Uterus (tissue), 2 donors: ENCODE measurements around the gene SLC38A5.

Experiments used
- CTCF ChIP-seq, 4 experiments: fragments of 200-600 bp in 2 of 4; fragments of 450-650 bp in 2 of 4; sonication (generic) in 2 of 4; IDR thresholded peaks; one replicate each; pipeline ENCODE4 v1.5.1; 2016 to 2019; ENCODE audit warnings: antibody characterized with exemption in 4 of 4, mild to moderate bottlenecking in 2 of 4, moderate library complexity in 1 of 4
- POLR2A ChIP-seq, 2 donors: fragments of 450-650 bp; IDR thresholded peaks; one replicate each; pipeline ENCODE4 v1.6.1; 2016; ENCODE audit warnings: antibody characterized with exemption in 2 of 2, mild to moderate bottlenecking in 1 of 2, moderate library complexity in 1 of 2

GRCh38 chrX:48514126-48514806 is 44.2 kb upstream of the SLC38A5 start:
- TF ChIP-seq CTCF (IDR thresholded peaks at IDR 0.05) (no peak), POLR2A (IDR thresholded peaks at IDR 0.05) (no peak)
